CD4-positive, alpha-beta T cell treated with Interleukin-15 for 1 hour (primary cell): ENCODE results near the gene PGAP2.
"Not testable (repeated sequence)": the region's sequence is repeated elsewhere in the genome, so short reads cannot be mapped to it uniquely, and the experiment has no call there.

Source experiments
- DNase-seq: peaks from one replicate; pipeline ENCODE4 v3.0.0-alpha.2; 2020

The PGAP2 gene

GRCh38 chr11:3808861-3809623 is 682 bp downstream of the PGAP2 start:
- DNase-seq, result peak; percentile 60

GRCh38 chr11:3809624-3809928 is 1.2 kb downstream of the PGAP2 start:
- no peak for DNase-seq

GRCh38 chr11:3810446-3810845 is 2.1 kb downstream of the PGAP2 start:
- no peak for DNase-seq

GRCh38 chr11:3810951-3811350 is 2.6 kb downstream of the PGAP2 start:
- no peak for DNase-seq

- not testable (repeated sequence) for DNase-seq
Observed at GRCh38 chr11:3814832-3815231, 6.5 kb downstream of the PGAP2 start.

- no peak for DNase-seq
Observed at GRCh38 chr11:3815845-3816244, 7.5 kb downstream of the PGAP2 start.

GRCh38 chr11:3816673-3817072 is 8.3 kb downstream of the PGAP2 start:
- no peak for DNase-seq

GRCh38 chr11:3817181-3817800 is 8.9 kb downstream of the PGAP2 start:
- no peak for DNase-seq

- no peak for DNase-seq
Observed at GRCh38 chr11:3820971-3821370, 12.6 kb downstream of the PGAP2 start.

- no peak for DNase-seq
Observed at GRCh38 chr11:3822312-3822711, 14.0 kb downstream of the PGAP2 start.

- DNase-seq, result no peak
Observed at GRCh38 chr11:3823303-3823702, 14.9 kb downstream of the PGAP2 start.

- DNase-seq, result no peak
Observed at GRCh38 chr11:3823762-3824506, 15.6 kb downstream of the PGAP2 start.

GRCh38 chr11:3824714-3825472 is 16.5 kb downstream of the PGAP2 start:
- peak; percentile 83 for DNase-seq

- no peak for DNase-seq
Observed at GRCh38 chr11:3825473-3826154, 17.3 kb downstream of the PGAP2 start.

GRCh38 chr11:3826721-3827120 is 18.4 kb downstream of the PGAP2 start:
- DNase-seq, result no peak

GRCh38 chr11:3827434-3828186 is 19.2 kb downstream of the PGAP2 start:
- no peak for DNase-seq

- no peak for DNase-seq
Observed at GRCh38 chr11:3830088-3830487, 21.7 kb downstream of the PGAP2 start.

GRCh38 chr11:3830730-3831129 is 22.4 kb downstream of the PGAP2 start:
- no peak for DNase-seq

GRCh38 chr11:3831378-3832239 is 23.2 kb downstream of the PGAP2 start:
- DNase-seq, result peak; percentile 29

GRCh38 chr11:3832816-3833215 is 24.5 kb downstream of the PGAP2 start:
- no peak for DNase-seq

GRCh38 chr11:3833449-3833848 is 25.1 kb downstream of the PGAP2 start:
- no peak for DNase-seq
